DND-41 (cell line): ENCODE data around the gene JSRP1.

ENCODE experiments used
- ATAC-seq: fragments of 200-7000 bp; cut with Tn5 transposase; 3 replicates; pipeline ENCODE4 v1.9.1; 2021; ENCODE audit warnings: low read depth; ENCODE audit not compliant: insufficient read depth
- DNase-seq: peaks from one replicate; pipeline ENCODE4 v3.0.0-alpha.2; 2020
- H2AFZ ChIP-seq: 2 replicates; pipeline ENCODE4 v1.6.0; 2012; ENCODE audit warnings: low read depth, low read length
- H3K27ac ChIP-seq: 2 replicates; pipeline ENCODE4 v1.5.1; 2012; ENCODE audit warnings: low read length, inconsistent platforms
- H3K27me3 ChIP-seq: fragments of 200-600 bp; sonication (generic); 2 replicates; pipeline ENCODE4 v1.6.0; 2012; ENCODE audit warnings: low read length, mild to moderate bottlenecking, inconsistent platforms; ENCODE audit not compliant: insufficient read depth, poor library complexity
- H3K36me3 ChIP-seq: 2 replicates; pipeline ENCODE4 v1.5.1; 2012; ENCODE audit warnings: low read length, inconsistent platforms; ENCODE audit not compliant: insufficient read depth
- H3K4me1 ChIP-seq: 2 replicates; pipeline ENCODE4 v1.5.1; 2012; ENCODE audit warnings: mild to moderate bottlenecking, low read length; ENCODE audit not compliant: insufficient read depth
- H3K4me2 ChIP-seq: 2 replicates; pipeline ENCODE4 v1.6.0; 2012; ENCODE audit warnings: mild to moderate bottlenecking, moderate library complexity, low read length, inconsistent platforms; ENCODE audit not compliant: insufficient read depth
- H3K4me3 ChIP-seq, 2 experiments: fragments of 200-600 bp in 1 of 2; shearing (Covaris generic) in 1 of 2; 2 replicates each; pipeline ENCODE4 v1.5.1; 2012 to 2016; ENCODE audit warnings: inconsistent platforms in 2 of 2, low read length in 2 of 2, mild to moderate bottlenecking in 2 of 2, low read depth in 1 of 2, moderate library complexity in 1 of 2
- H3K79me2 ChIP-seq: 2 replicates; pipeline ENCODE4 v1.6.0; 2012; ENCODE audit warnings: low read length, inconsistent platforms; ENCODE audit not compliant: insufficient read depth
- H3K9ac ChIP-seq: 2 replicates; pipeline ENCODE4 v1.6.0; 2012; ENCODE audit warnings: low read depth, mild to moderate bottlenecking, inconsistent platforms, low read length, moderate library complexity
- H3K9me3 ChIP-seq: 2 replicates; pipeline ENCODE4 v1.5.1; 2012; ENCODE audit warnings: low read length, moderate library complexity, mild to moderate bottlenecking, inconsistent platforms; ENCODE audit not compliant: insufficient read depth, severe bottlenecking
- H4K20me1 ChIP-seq: 2 replicates; pipeline ENCODE4 v1.6.0; 2012; ENCODE audit warnings: low read length; ENCODE audit not compliant: insufficient read depth
- EZH2 ChIP-seq: IDR thresholded peaks from 3 replicates; pipeline ENCODE4 v1.6.1; 2012; ENCODE audit warnings: borderline replicate concordance, low read depth, mild to moderate bottlenecking, moderate library complexity, low read length, inconsistent platforms; ENCODE audit not compliant: severe bottlenecking
- TF ChIP-seq, protein P1 (sequence below): IDR thresholded peaks from 2 replicates; pipeline ENCODE4 v1.5.1; 2012; ENCODE audit warnings: borderline replicate concordance, low read length, moderate library complexity, mild to moderate bottlenecking; ENCODE audit not compliant: poor library complexity, severe bottlenecking; ENCODE audit errors: extremely low read depth

JSRP1 gene

DNA sequence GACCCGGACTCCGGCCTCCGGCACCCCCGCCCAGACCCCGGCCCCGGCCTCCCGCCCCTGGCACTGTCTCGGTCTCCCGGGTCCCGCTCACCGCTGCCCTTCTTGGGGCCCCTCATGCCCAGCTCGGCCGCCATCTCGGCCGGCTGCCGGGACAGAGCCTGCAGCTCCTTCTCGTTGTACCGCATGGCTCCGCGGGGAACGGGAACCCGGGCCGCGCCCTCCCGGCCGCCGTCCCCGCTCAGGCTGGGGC, 20.2 kb downstream of the JSRP1 start:
- Histone ChIP-seq H3K4me2 (peak overlapping the region; percentile 82), H3K4me3 (peak overlapping the region; percentile 64 to 88; a peak in 3 of 4 replicates), H3K9ac (peak overlapping the region; percentile 99), H2AFZ (peak overlapping the region; percentile 63), H3K36me3 (peaks cover 64% of the 10 kb centered on the region), H3K9me3 (no peaks in the 10 kb centered on the region), H3K4me1 (peaks cover 66% of the 10 kb centered on the region), H4K20me1 (peaks cover 72% of the 10 kb centered on the region), H3K79me2 (peaks cover 93% of the 10 kb centered on the region), H3K27ac (peak overlapping the region; percentile 96), H3K27me3 (no peaks in the 10 kb centered on the region)
- no peak for DNase-seq
- ATAC-seq, result no peak
- TF ChIP-seq, protein P1, sequence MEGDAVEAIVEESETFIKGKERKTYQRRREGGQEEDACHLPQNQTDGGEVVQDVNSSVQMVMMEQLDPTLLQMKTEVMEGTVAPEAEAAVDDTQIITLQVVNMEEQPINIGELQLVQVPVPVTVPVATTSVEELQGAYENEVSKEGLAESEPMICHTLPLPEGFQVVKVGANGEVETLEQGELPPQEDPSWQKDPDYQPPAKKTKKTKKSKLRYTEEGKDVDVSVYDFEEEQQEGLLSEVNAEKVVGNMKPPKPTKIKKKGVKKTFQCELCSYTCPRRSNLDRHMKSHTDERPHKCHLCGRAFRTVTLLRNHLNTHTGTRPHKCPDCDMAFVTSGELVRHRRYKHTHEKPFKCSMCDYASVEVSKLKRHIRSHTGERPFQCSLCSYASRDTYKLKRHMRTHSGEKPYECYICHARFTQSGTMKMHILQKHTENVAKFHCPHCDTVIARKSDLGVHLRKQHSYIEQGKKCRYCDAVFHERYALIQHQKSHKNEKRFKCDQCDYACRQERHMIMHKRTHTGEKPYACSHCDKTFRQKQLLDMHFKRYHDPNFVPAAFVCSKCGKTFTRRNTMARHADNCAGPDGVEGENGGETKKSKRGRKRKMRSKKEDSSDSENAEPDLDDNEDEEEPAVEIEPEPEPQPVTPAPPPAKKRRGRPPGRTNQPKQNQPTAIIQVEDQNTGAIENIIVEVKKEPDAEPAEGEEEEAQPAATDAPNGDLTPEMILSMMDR, result no peak
- TF ChIP-seq EZH2, result no peak

DNA sequence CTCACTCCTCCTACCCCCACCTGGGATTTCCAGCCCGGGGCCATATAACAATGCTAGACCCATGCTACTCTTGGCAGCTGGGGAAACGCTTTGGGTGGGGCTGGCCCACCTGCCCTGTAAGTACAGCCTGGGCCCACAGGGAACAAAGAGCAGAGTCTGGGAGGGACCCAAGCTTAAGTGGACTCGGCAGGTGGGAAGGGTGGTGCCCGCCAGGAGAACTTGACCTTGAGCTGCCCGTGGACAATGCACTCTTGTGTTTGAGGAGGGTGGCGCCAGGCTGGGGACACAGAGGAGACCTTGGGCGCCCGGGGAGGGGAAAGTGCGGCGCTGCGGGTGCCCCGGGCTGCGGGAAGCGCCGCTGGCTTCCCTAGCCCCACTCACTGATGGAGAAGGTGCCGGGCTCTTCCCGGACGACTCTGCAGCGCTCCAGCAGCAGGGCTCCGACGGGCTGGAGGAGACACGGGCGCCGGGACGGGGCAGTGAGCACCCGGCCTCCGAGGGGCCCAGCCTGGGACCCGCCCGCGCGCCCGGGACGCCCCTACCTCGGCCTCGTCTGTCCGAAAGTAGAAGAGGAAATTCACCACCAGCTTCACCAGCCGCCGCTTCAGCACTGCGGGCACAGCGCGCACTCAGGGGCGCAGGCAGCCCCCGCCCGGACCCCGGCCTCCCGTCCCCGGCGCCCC, 20.7 kb downstream of the JSRP1 start:
- peaks cover 92% of the 10 kb centered on the region for H3K79me2 ChIP-seq
- no peaks in the 10 kb centered on the region for H3K9me3 ChIP-seq
- H3K36me3 ChIP-seq, result peaks cover 64% of the 10 kb centered on the region
- H2AFZ ChIP-seq, result peak overlapping the region; percentile 63
- peaks cover 62% of the 10 kb centered on the region for H3K4me1 ChIP-seq
- peak overlapping the region; percentile 96 for H3K27ac ChIP-seq
- ATAC-seq, result peak; percentile 2; the same call in 2 of the 3 replicates
- H4K20me1 ChIP-seq, result peaks cover 72% of the 10 kb centered on the region
- H3K4me3 ChIP-seq, result peak overlapping the region; percentile 64 to 88
- peak; percentile 46 for DNase-seq
- TF ChIP-seq EZH2, result no peak
- TF ChIP-seq, protein P1, result no peak
- H3K27me3 ChIP-seq, result no peaks in the 10 kb centered on the region
- H3K4me2 ChIP-seq, result peak overlapping the region; percentile 82
- H3K9ac ChIP-seq, result peak overlapping the region; percentile 99

DNA sequence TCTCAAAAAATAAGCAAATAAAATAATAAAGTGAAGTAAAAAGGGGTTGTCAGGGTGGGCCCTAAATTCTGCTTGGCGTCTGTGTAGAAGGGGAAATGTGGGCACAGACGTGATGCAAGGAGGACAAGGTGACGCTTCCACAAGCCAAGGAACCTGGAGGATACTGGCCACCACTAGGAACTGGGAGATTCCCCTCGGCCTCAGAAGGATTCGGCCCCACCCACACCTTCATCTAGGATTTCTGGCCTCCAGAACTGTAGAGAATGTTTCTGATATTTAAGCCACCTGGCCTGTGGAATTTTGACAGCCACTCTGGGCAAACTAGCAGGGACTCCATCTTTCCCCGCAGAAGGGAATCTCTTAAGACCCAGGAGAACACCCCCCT, 21.2 kb downstream of the JSRP1 start:
- Histone ChIP-seq H3K27ac (peak overlapping the region; percentile 96), H3K4me1 (peaks cover 56% of the 10 kb centered on the region), H3K9me3 (no peaks in the 10 kb centered on the region), H3K79me2 (peaks cover 88% of the 10 kb centered on the region), H3K36me3 (peaks cover 64% of the 10 kb centered on the region), H4K20me1 (peaks cover 67% of the 10 kb centered on the region), H2AFZ (no peak overlapping the region), H3K27me3 (no peaks in the 10 kb centered on the region), H3K4me2 (peak overlapping the region; percentile 82), H3K4me3 (peak overlapping the region; percentile 64 to 88), H3K9ac (peak overlapping the region; percentile 99)
- DNase-seq (no peak), ATAC-seq (no peak)
- no peak for TF ChIP-seq EZH2
- TF ChIP-seq, protein P1, result no peak
